Cardiac septum (tissue), 1 donor: Measurements from ENCODE around the gene CTCFL. TPM values are rescaled to one million over a fixed set of nuclear protein-coding genes. Genes with fewer than 3 reads are reported as not detected.

Source experiments
- DNase-seq: peaks from one replicate; pipeline ENCODE4 v3.0.0-alpha.2; 2020; ENCODE audit warnings: low spot score
- intact Hi-C: fragments of 100-400 bp; cut with DNase I; formaldehyde crosslinking; loops from one replicate; pipeline ENCODE4 v1.14.0; 2022
- total RNA-seq: library from RNA; stranded (reverse); fragmentation: NEBNext Ultra II Directional; extraction: Animal tissue kit (Norgen Biotek cat#: 25700); gene quantifications from one replicate; pipeline ENCODE4 v1.2.1, GENCODE V29; 2021
- donor health status: DM: no; HTN: no; CAD: no.

The CTCFL gene
- total RNA-seq, 1 donor from 2014 or later, result not detected

DNA sequence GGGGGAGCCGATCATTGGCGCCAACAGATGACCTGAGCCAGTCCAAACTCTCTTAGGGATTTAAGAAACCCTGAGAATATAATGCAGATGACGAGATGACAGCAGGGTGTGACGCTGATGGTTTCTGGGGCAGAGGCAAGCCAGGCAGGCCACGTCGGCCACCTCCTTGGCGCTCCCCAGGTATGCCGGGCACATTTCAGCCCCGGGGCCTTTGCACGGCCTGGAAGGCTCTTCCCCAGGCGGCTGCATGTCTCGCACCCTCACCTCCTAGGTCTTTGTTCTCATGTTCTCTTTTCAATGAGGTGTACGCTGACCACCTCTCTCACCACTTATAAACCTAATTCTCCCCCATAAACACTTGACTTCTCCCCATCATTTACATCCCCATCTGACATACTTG lies 68.8 kb downstream of the CTCFL start:
- no peak for DNase-seq
- intact Hi-C loops, result no loop called here

DNA sequence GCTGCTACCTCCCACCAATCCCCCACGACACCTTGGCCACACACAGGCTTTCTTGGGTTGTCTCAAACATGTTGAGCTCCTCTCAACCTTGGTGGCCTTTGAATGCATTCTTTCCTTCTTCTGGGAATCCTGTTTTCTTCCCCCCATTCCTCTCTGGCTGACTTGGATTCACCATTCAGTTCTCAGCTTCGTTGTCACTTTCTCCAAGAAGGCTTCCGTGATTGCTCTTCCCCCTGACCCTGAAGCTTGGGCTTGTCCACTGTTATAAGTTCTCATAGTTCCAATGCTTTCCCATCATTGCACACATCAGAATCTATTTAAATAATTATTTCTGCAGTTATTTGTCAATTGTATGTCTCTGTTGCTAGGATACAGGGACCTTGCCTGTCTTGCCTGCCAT lies 69.6 kb downstream of the CTCFL start:
- no peak for DNase-seq
- intact Hi-C loops, result no loop called here

- no peak for DNase-seq
- intact Hi-C loops, result no loop called here
Observed at GRCh38 chr20:57451795-57452661, 72.9 kb downstream of the CTCFL start.

- no peak for DNase-seq
- intact Hi-C loops, result no loop called here
Observed at GRCh38 chr20:57451431-57451794, 73.5 kb downstream of the CTCFL start.

- intact Hi-C loops, result no loop called here
- no peak for DNase-seq
Observed at GRCh38 chr20:57450931-57451330, 74.0 kb downstream of the CTCFL start.

- peak; percentile 90 for DNase-seq
- intact Hi-C loops, result no loop called here
Observed at GRCh38 chr20:57450419-57450818, 74.5 kb downstream of the CTCFL start.

- DNase-seq, result no peak
- intact Hi-C loops, result loop anchor here (10.0 kb wide), 1 partner anchor 295 kb away; no protein-coding TSS in a partner anchor
Observed at GRCh38 chr20:57449398-57450354, 75.3 kb downstream of the CTCFL start.

DNA sequence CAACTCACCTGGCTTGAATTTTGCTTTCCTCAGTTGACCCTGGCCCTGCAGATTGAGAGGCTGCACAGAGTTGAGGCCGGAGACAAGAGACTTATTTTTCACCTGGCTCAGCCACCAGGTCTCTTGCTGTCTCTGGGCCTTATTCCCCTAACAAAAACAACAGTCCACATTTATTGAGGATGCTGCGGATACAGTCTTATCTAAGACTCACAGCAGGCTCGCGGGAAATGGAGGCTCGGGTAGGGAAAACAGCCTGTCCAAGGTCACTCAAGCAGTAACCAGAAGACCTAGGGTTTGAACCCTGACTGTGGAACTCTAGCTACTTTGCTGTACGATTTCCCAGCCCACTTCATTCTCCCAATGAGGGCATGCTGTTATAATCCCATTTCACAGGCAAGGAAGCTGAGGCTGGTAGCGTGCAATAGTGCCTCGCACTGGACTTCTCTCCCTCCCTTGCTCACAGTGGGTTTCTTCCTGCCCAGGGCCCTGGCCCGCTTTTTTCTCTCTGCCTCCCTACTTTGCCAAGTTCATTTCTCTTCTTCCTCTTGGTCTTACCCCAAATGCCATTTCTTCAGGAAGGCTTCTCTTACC lies 76.1 kb downstream of the CTCFL start:
- intact Hi-C loops, result loop anchor here (10.0 kb wide), 1 partner anchor 294 kb away; no protein-coding TSS in a partner anchor
- DNase-seq, result no peak

Other genes with a start within 250 kb of the CTCFL start
- gene SPO11, start 195.3 kb downstream of the CTCFL start, total RNA-seq, result not detected
- gene RAE1, start 173.9 kb downstream of the CTCFL start, total RNA-seq, result 13.8 TPM
- gene RBM38, start 133.7 kb downstream of the CTCFL start, total RNA-seq, result 63.1 TPM
- gene PCK1, start 36.0 kb upstream of the CTCFL start, total RNA-seq, result 0.48 TPM
- 0.43 TPM for gene ZBP1, start 95.3 kb upstream of the CTCFL start, total RNA-seq
- gene PMEPA1, start 184.9 kb upstream of the CTCFL start, total RNA-seq, result 34.8 TPM